Activated T-cell treated with anti-CD3 and anti-CD28 coated beads for 1 hour (primary cell): ENCODE measurements around the gene ITPRID2.
"Not testable (repeated sequence)": the region's sequence is repeated elsewhere in the genome, so short reads cannot be mapped to it uniquely, and the experiment has no call there.

Experiments
- DNase-seq: peaks from one replicate; pipeline ENCODE4 v3.0.0-alpha.2; 2020; ENCODE audit warnings: low read depth

Gene ITPRID2

GRCh38 chr2:181961167-181961566 lies 69.6 kb downstream of the ITPRID2 start:
- not testable (repeated sequence) for DNase-seq

- no peak for DNase-seq
Measured at GRCh38 chr2:181962142-181962541, 70.6 kb downstream of the ITPRID2 start.

- no peak for DNase-seq
Measured at GRCh38 chr2:181970160-181970794, 78.7 kb downstream of the ITPRID2 start.

GRCh38 chr2:181971032-181971431 lies 79.5 kb downstream of the ITPRID2 start:
- DNase-seq: no peak

GRCh38 chr2:181972431-181973170 lies 81.1 kb downstream of the ITPRID2 start:
- no peak for DNase-seq

- DNase-seq: no peak
Measured at GRCh38 chr2:181973171-181973783, 81.7 kb downstream of the ITPRID2 start.

- no peak for DNase-seq
Measured at GRCh38 chr2:181977661-181978350, 86.3 kb downstream of the ITPRID2 start.

- DNase-seq: no peak
Measured at GRCh38 chr2:181978351-181979150, 87.0 kb downstream of the ITPRID2 start.
